ENCODE measurements around the gene ITGA7. TPM values are rescaled to one million over a fixed set of nuclear protein-coding genes. Genes with fewer than 3 reads are reported as not detected.

Gene ITGA7
- total RNA-seq, 1 experiment from 2014 or later: 96.2 TPM

- TF ChIP-seq PRDM15 (CRISPR knock-in tag; IDR thresholded peaks at IDR 0.05) (no peak), ATF2 (CRISPR knock-in tag; IDR thresholded peaks at IDR 0.05; ENCODE audit: borderline replicate concordance, low read depth) (no peak), ZNF219 (CRISPR knock-in tag; IDR thresholded peaks at IDR 0.05; ENCODE audit: borderline replicate concordance) (no peak), ELF4 (CRISPR knock-in tag; IDR thresholded peaks at IDR 0.05; ENCODE audit: low read depth) (no peak), FOXP1 (CRISPR knock-in tag; IDR thresholded peaks at IDR 0.05; ENCODE audit: borderline replicate concordance) (no peak)
These were observed 4.8 kb downstream of the ITGA7 start (continued) for GRCh38 chr12:55702861-55703260.

GRCh38 chr12:55700255-55701018, 7.3 kb downstream of the ITGA7 start:
- POLR2A ChIA-PET: no interaction called here
- no peak for DNase-seq (ENCODE audit: low spot score)
- Mint-ChIP-seq H3K4me3 (no peak overlapping the region), H3K36me3 (peaks cover 5% of the 10 kb centered on the region), H3K27ac (no peak overlapping the region), H3K9me3 (no peaks in the 10 kb centered on the region), H3K27me3 (ENCODE audit: low read depth) (no peaks in the 10 kb centered on the region), H3K4me1 (peaks cover 4% of the 10 kb centered on the region; the same call in 1 of the 2 replicates)
- no peak for ATAC-seq
- CTCF ChIA-PET: interaction anchor here (1.0 to 1.4 kb wide), 3 partner anchors 19 to 37 kb away, joined by 3 to 4 read pairs (median 4); a partner anchor contains a TSS
- TF ChIP-seq GRHL2 (CRISPR knock-in tag; IDR thresholded peaks at IDR 0.05; ENCODE audit: insufficient replicate concordance, severe bottlenecking): no peak
- no peak for TF ChIP-seq MLX (CRISPR knock-in tag; IDR thresholded peaks at IDR 0.05)

GRCh38 chr12:55699471-55700055, 8.1 kb downstream of the ITGA7 start:
- ChIA-PET POLR2A (interaction anchor here (0.6 kb wide), 1 partner anchor 43 kb away, joined by 4 read pairs; no protein-coding TSS in a partner anchor), CTCF (interaction anchor here (1.0 to 1.4 kb wide), 2 partner anchors 18 to 38 kb away, joined by 4 read pairs; a partner anchor contains a TSS)
- peaks cover 5% of the 10 kb centered on the region for H3K36me3 Mint-ChIP-seq
- no peaks in the 10 kb centered on the region for H3K4me1 Mint-ChIP-seq
- no peaks in the 10 kb centered on the region for H3K27me3 Mint-ChIP-seq (ENCODE audit: low read depth)
- no peak overlapping the region for H3K4me3 Mint-ChIP-seq
- DNase-seq (ENCODE audit: low spot score) (no peak), ATAC-seq (no peak)
- H3K9me3 Mint-ChIP-seq: no peaks in the 10 kb centered on the region
- H3K27ac Mint-ChIP-seq: no peak overlapping the region
- TF ChIP-seq OVOL2 (CRISPR knock-in tag; IDR thresholded peaks at IDR 0.05; ENCODE audit: borderline replicate concordance) (no peak), ELF4 (CRISPR knock-in tag; IDR thresholded peaks at IDR 0.05; ENCODE audit: low read depth) (no peak), ZNF281 (CRISPR knock-in tag; IDR thresholded peaks at IDR 0.05) (no peak), ZBTB21 (CRISPR knock-in tag; IDR thresholded peaks at IDR 0.05; ENCODE audit: borderline replicate concordance) (no peak), ZNF317 (CRISPR knock-in tag; IDR thresholded peaks at IDR 0.05; ENCODE audit: borderline replicate concordance, low read depth) (no peak), EMX1 (CRISPR knock-in tag; IDR thresholded peaks at IDR 0.05) (no peak), MAX (CRISPR knock-in tag; IDR thresholded peaks at IDR 0.05) (no peak), SMAD4 (CRISPR knock-in tag; IDR thresholded peaks at IDR 0.05) (no peak), SP1 (CRISPR knock-in tag; conservative IDR thresholded peaks at IDR 0.05) (no peak), ETV6 (CRISPR knock-in tag; IDR thresholded peaks at IDR 0.05) (no peak), ZNF263 (CRISPR knock-in tag; IDR thresholded peaks at IDR 0.05; ENCODE audit: low read depth) (no peak), HMGA2 (CRISPR knock-in tag; IDR thresholded peaks at IDR 0.05) (no peak), TCF7 (CRISPR knock-in tag; IDR thresholded peaks at IDR 0.05; ENCODE audit: low read depth) (no peak), FOXJ3 (CRISPR knock-in tag; IDR thresholded peaks at IDR 0.05; ENCODE audit: borderline replicate concordance) (no peak), MYBL2 (CRISPR knock-in tag; IDR thresholded peaks at IDR 0.05) (no peak), ZSCAN18 (CRISPR knock-in tag; IDR thresholded peaks at IDR 0.05) (no peak)
